Measurements from ENCODE around the gene PPP2R2C. TPM values are rescaled to one million over a fixed set of nuclear protein-coding genes. Genes with fewer than 3 reads are reported as not detected.

The PPP2R2C gene
- total and polyA plus RNA-seq, 2 of the 4 experiments (the other 2 are of a cell fraction), result 0.03 TPM; not detected in 1

GRCh38 chr4:6364581-6364980, 107.8 kb downstream of the PPP2R2C start:
- no peak overlapping the region for H4K8ac ChIP-seq (ENCODE audit: low read depth in 2 of 2, low read length in 2 of 2)
- TF ChIP-seq USF2 (IDR thresholded peaks at IDR 0.05; ENCODE audit: low read depth, low read length), result no peak
- no peak for TF ChIP-seq CEBPB (IDR thresholded peaks at IDR 0.05; ENCODE audit: low read depth, low read length)
- no peak for TF ChIP-seq MAFK (IDR thresholded peaks at IDR 0.05; ENCODE audit: low read depth, low read length)
- H4K91ac ChIP-seq (ENCODE audit: insufficient read depth, low read depth, low read length), result no peak overlapping the region
- POLR2A ChIA-PET (ENCODE audit: unreplicated experiment), result interaction anchor here (0.6 kb wide), 1 partner anchor 85 kb away, joined by 4 read pairs; no protein-coding TSS in a partner anchor
- dilution Hi-C loops (cut with HindIII; ENCODE audit: low sequenced_read_pairs, unreplicated experiment), result no loop called here
- in situ Hi-C loops (cut with MboI; ENCODE audit: low sequenced_read_pairs), result no loop called here
- H3K4me2 ChIP-seq (ENCODE audit: low read depth, low read length), result no peak overlapping the region
- DNase-seq (no peak), ATAC-seq (ENCODE audit: low read depth) (no peak)
- H4K20me1 ChIP-seq (ENCODE audit: insufficient read depth, low read length), result no peaks in the 10 kb centered on the region
- H2AK9ac ChIP-seq (replicated peaks; ENCODE audit: low read depth, low read length, poor library complexity), result no peak overlapping the region
- CTCF ChIA-PET, result no interaction called here
- WGBS, 2 experiments (ENCODE audit: extremely low coverage in 2 of 2, insufficient read length in 1 of 2), result no CpG with 5 or more reads among the region's 8 CpGs
- no TSS peak for BruUV-seq (replicated peaks)
- no peak overlapping the region for H3K27ac ChIP-seq (ENCODE audit: insufficient read depth, low read length)
- no peak overlapping the region for H3K23ac ChIP-seq (ENCODE audit: low read depth, low read length)
- H3K56ac ChIP-seq (ENCODE audit: extremely low read depth, insufficient read depth, low read length), result no peak overlapping the region
- no peak overlapping the region for H3K4me3 ChIP-seq (ENCODE audit: insufficient read depth, low read depth, low read length)
- no peak overlapping the region for H2BK20ac ChIP-seq (ENCODE audit: low read depth, low read length)
- H2AFZ ChIP-seq (replicated peaks; ENCODE audit: low read length, poor library complexity), result no peak overlapping the region
- H2AK5ac ChIP-seq (ENCODE audit: low read depth, low read length), result no peak overlapping the region
- no peaks in the 10 kb centered on the region for H3K4me1 ChIP-seq (ENCODE audit: control insufficient read depth, insufficient read depth, low read length)
- H3K9me3 ChIP-seq (ENCODE audit: control insufficient read depth, insufficient read depth, low read length), result no peaks in the 10 kb centered on the region
- no peak overlapping the region for H3K18ac ChIP-seq (ENCODE audit: low read depth, low read length)
- H2BK5ac ChIP-seq (ENCODE audit: low read depth, low read length, poor library complexity, severe bottlenecking), result no peak overlapping the region
- H3K4ac ChIP-seq (ENCODE audit: low read depth, low read length), result no peak overlapping the region
- H3K36me3 ChIP-seq (ENCODE audit: control insufficient read depth, insufficient read depth, low read length), result no peaks in the 10 kb centered on the region
- H2BK120ac ChIP-seq (ENCODE audit: low read depth, low read length), result no peak overlapping the region
- peaks cover 20% of the 10 kb centered on the region for H3K27me3 ChIP-seq (ENCODE audit: control insufficient read depth, insufficient read depth, low read length)
- H3K9me1 ChIP-seq (ENCODE audit: insufficient read depth, low read length), result no peaks in the 10 kb centered on the region
- H4K5ac ChIP-seq (ENCODE audit: low read depth, low read length), result no peak overlapping the region
- H2BK15ac ChIP-seq (ENCODE audit: low read depth, low read length), result no peak overlapping the region
- intact Hi-C loops (cut with micrococcal nuclease), result no loop called here
- no peak overlapping the region for H3K14ac ChIP-seq (replicated peaks; ENCODE audit: low read depth, low read length)
- H3K9ac ChIP-seq (ENCODE audit: low read depth, low read length), result no peak overlapping the region
- no peaks in the 10 kb centered on the region for H3K79me1 ChIP-seq (ENCODE audit: low read depth in 1 of 2, low read length in 2 of 2)

All from IMR-90 (cell line).